IMR-90 (cell line): Measurements from ENCODE around the gene LEUTX. TPM values are rescaled to one million over a fixed set of nuclear protein-coding genes. Genes with fewer than 3 reads are reported as not detected.

ENCODE experiments used
- ATAC-seq: fragments of 200-7000 bp; cut with Tn5 transposase; 2 replicates; pipeline ENCODE4 v1.9.1; 2020; ENCODE audit warnings: low read depth, mild to moderate bottlenecking, moderate library complexity
- BruUV-seq: library from RNA; stranded (reverse); fragments of 400-500 nt; replicated peaks from 2 replicates; lab custom pipeline; 2021; lab: Mats Ljungman, UMichigan
- CTCF ChIA-PET: fragments of 300-600 bp; formaldehyde crosslinking; extraction: SDS; loops from one replicate; lab custom pipeline; 2021; ENCODE audit warnings: antibody characterized with exemption; lab: Yijun Ruan, JAX
- POLR2A ChIA-PET: fragments of 300-600 bp; sonication (Branson Sonifier 250); formaldehyde crosslinking; loops from one replicate; lab custom pipeline; 2022; ENCODE audit warnings: antibody characterized with exemption; ENCODE audit not compliant: unreplicated experiment; lab: Charles Lee
- DNase-seq: peaks from one replicate; pipeline ENCODE4 v3.0.0; 2013
- H2AFZ ChIP-seq: replicated peaks from 2 replicates; pipeline ENCODE3; 2013; ENCODE audit warnings: low read length, mild to moderate bottlenecking; ENCODE audit not compliant: poor library complexity
- H2AK5ac ChIP-seq: 2 replicates; pipeline ENCODE4 v1.6.1; 2013; ENCODE audit warnings: low read depth, low read length, inconsistent platforms
- H2AK9ac ChIP-seq: replicated peaks from 2 replicates; pipeline ENCODE3; 2013; ENCODE audit warnings: mild to moderate bottlenecking, low read depth, low read length, moderate library complexity; ENCODE audit not compliant: poor library complexity
- H2BK120ac ChIP-seq: 2 replicates; pipeline ENCODE4 v1.6.1; 2013; ENCODE audit warnings: low read depth, low read length, inconsistent platforms
- H2BK15ac ChIP-seq: 3 replicates; pipeline ENCODE4 v1.6.1; 2013; ENCODE audit warnings: low read depth, low read length, inconsistent platforms
- H2BK20ac ChIP-seq: 2 replicates; pipeline ENCODE4 v1.6.1; 2013; ENCODE audit warnings: low read depth, mild to moderate bottlenecking, inconsistent platforms, low read length, moderate library complexity
- H2BK5ac ChIP-seq: 2 replicates; pipeline ENCODE4 v1.6.1; 2013; ENCODE audit warnings: mild to moderate bottlenecking, low read depth, low read length, inconsistent platforms; ENCODE audit not compliant: poor library complexity, severe bottlenecking
- H3K14ac ChIP-seq: replicated peaks from 2 replicates; pipeline ENCODE4 v1.6.1; 2013; ENCODE audit warnings: low read depth, low read length, inconsistent platforms
- H3K18ac ChIP-seq: 2 replicates; pipeline ENCODE4 v1.6.1; 2013; ENCODE audit warnings: low read depth, low read length, control low read depth
- H3K23ac ChIP-seq: 2 replicates; pipeline ENCODE4 v1.6.1; 2013; ENCODE audit warnings: low read depth, low read length, inconsistent platforms
- H3K27ac ChIP-seq: 2 replicates; pipeline ENCODE4 v1.5.1; 2013; ENCODE audit warnings: mild to moderate bottlenecking, control low read depth, low read length; ENCODE audit not compliant: insufficient read depth
- H3K27me3 ChIP-seq: 2 replicates; pipeline ENCODE4 v1.6.1; 2013; ENCODE audit warnings: low read length; ENCODE audit not compliant: control insufficient read depth, insufficient read depth
- H3K36me3 ChIP-seq: 2 replicates; pipeline ENCODE4 v1.6.1; 2013; ENCODE audit warnings: low read length, mixed read lengths; ENCODE audit not compliant: control insufficient read depth, insufficient read depth
- H3K4ac ChIP-seq: 2 replicates; pipeline ENCODE4 v1.6.1; 2013; ENCODE audit warnings: low read depth, low read length, inconsistent platforms
- H3K4me1 ChIP-seq: 2 replicates; pipeline ENCODE4 v1.6.1; 2013; ENCODE audit warnings: low read length, mixed read lengths; ENCODE audit not compliant: control insufficient read depth, insufficient read depth
- H3K4me2 ChIP-seq: 2 replicates; pipeline ENCODE4 v1.6.1; 2013; ENCODE audit warnings: low read depth, mild to moderate bottlenecking, control low read depth, low read length, moderate library complexity
- H3K4me3 ChIP-seq: 2 replicates; pipeline ENCODE4 v1.5.1; 2013; ENCODE audit warnings: low read depth, mild to moderate bottlenecking, control low read depth, low read length, moderate library complexity; ENCODE audit not compliant: insufficient read depth
- H3K56ac ChIP-seq: 2 replicates; pipeline ENCODE4 v1.6.1; 2013; ENCODE audit warnings: low read length, inconsistent platforms; ENCODE audit not compliant: insufficient read depth; ENCODE audit errors: extremely low read depth
- H3K79me1 ChIP-seq, 2 experiments: 2 replicates each; pipeline ENCODE4 v1.6.1; 2013; ENCODE audit warnings: low read length in 2 of 2, inconsistent platforms in 1 of 2, low read depth in 1 of 2
- H3K9ac ChIP-seq: 2 replicates; pipeline ENCODE4 v1.6.1; 2013; ENCODE audit warnings: low read depth, low read length, control low read depth
- H3K9me1 ChIP-seq: 2 replicates; pipeline ENCODE4 v1.6.1; 2013; ENCODE audit warnings: low read length, inconsistent platforms; ENCODE audit not compliant: insufficient read depth
- H3K9me3 ChIP-seq: 2 replicates; pipeline ENCODE4 v1.6.1; 2013; ENCODE audit warnings: low read length; ENCODE audit not compliant: control insufficient read depth, insufficient read depth
- H4K20me1 ChIP-seq: 2 replicates; pipeline ENCODE4 v1.6.1; 2013; ENCODE audit warnings: low read length, inconsistent platforms; ENCODE audit not compliant: insufficient read depth
- H4K5ac ChIP-seq: 2 replicates; pipeline ENCODE4 v1.6.1; 2013; ENCODE audit warnings: mild to moderate bottlenecking, low read depth, low read length, control low read depth
- H4K8ac ChIP-seq, 2 experiments: 2 replicates each; pipeline ENCODE4 v1.6.1; 2013; ENCODE audit warnings: low read depth in 2 of 2, low read length in 2 of 2, control low read depth in 1 of 2, inconsistent platforms in 1 of 2
- H4K91ac ChIP-seq: 2 replicates; pipeline ENCODE4 v1.6.1; 2013; ENCODE audit warnings: low read depth, low read length, inconsistent platforms; ENCODE audit not compliant: insufficient read depth
- BHLHE40 ChIP-seq: fragments of 150-350 bp; IDR thresholded peaks from 2 replicates; pipeline ENCODE4 v1.6.1; 2016; ENCODE audit warnings: mild to moderate bottlenecking, low read depth, low read length
- CHD1 ChIP-seq: IDR thresholded peaks from 2 replicates; pipeline ENCODE4 v1.6.1; 2012; ENCODE audit warnings: low read depth, low read length, improper control_type of control experiment
- FOS ChIP-seq: fragments of 150-350 bp; IDR thresholded peaks from 2 replicates; pipeline ENCODE4 v1.6.1; 2016; ENCODE audit warnings: low read depth, low read length
- MXI1 ChIP-seq: IDR thresholded peaks from 2 replicates; pipeline ENCODE4 v1.6.1; 2012; ENCODE audit warnings: low read depth, mild to moderate bottlenecking, low read length, moderate library complexity, borderline replicate concordance
- NFE2L2 ChIP-seq: fragments of 150-350 bp; IDR thresholded peaks from 2 replicates; pipeline ENCODE4 v1.6.1; 2016; ENCODE audit warnings: low read depth, mild to moderate bottlenecking, low read length
- RCOR1 ChIP-seq: IDR thresholded peaks from 2 replicates; pipeline ENCODE4 v1.6.1; 2012; ENCODE audit warnings: mild to moderate bottlenecking, low read length, improper control_type of control experiment; ENCODE audit not compliant: insufficient replicate concordance
- RFX5 ChIP-seq: IDR thresholded peaks from 2 replicates; pipeline ENCODE4 v1.8.0; 2012; ENCODE audit warnings: low read depth, mild to moderate bottlenecking, low read length, moderate library complexity
- SMC3 ChIP-seq: fragments of 150-350 bp; IDR thresholded peaks from 2 replicates; pipeline ENCODE4 v1.6.1; 2016; ENCODE audit warnings: low read depth, mild to moderate bottlenecking, antibody characterized with exemption, low read length, moderate library complexity
- WGBS, 2 experiments: methylation state at CpG; one replicate each; pipeline versions ENCODE4 v1.1.5 to v1.1.7; 2013; ENCODE audit warnings: missing lambda C conversion rate in 2 of 2; ENCODE audit not compliant: insufficient read length in 1 of 2; ENCODE audit errors: extremely low coverage in 2 of 2; 5-methylcytosine and 5-hydroxymethylcytosine counted together
- dilution Hi-C: fragments of 300-500 bp; cut with HindIII; formaldehyde crosslinking; loops from one replicate; pipeline ENCODE4 v1.14.3; 2018; ENCODE audit warnings: low sequenced_read_pairs; ENCODE audit not compliant: unreplicated experiment
- in situ Hi-C: fragments of 300-500 bp; cut with MboI; formaldehyde crosslinking; loops from 3 replicates; pipeline ENCODE4 v1.14.3; 2019; ENCODE audit warnings: low sequenced_read_pairs, inconsistent platforms, mixed read lengths
- intact Hi-C: fragments of 100-400 bp; cut with micrococcal nuclease; formaldehyde crosslinking; loops from 2 replicates; pipeline ENCODE4 v1.10.0; 2022
- polyA plus RNA-seq, 3 experiments: library from polyadenylated mRNA; depleted of rRNA; stranded (reverse); fragments of >200 nt; gene quantifications; 2 replicates each; pipeline ENCODE4 v1.2.3, GENCODE V29; 2012; ENCODE audit warnings: low replicate concordance in 1 of 3
- total RNA-seq: library from RNA; depleted of rRNA; stranded (reverse); fragments of >200 nt; gene quantifications from 2 replicates; pipeline ENCODE4 v1.2.3, GENCODE V29; 2012

The LEUTX gene
- total and polyA plus RNA-seq, 2 of the 4 experiments (the other 2 are of a cell fraction) = not detected

DNA sequence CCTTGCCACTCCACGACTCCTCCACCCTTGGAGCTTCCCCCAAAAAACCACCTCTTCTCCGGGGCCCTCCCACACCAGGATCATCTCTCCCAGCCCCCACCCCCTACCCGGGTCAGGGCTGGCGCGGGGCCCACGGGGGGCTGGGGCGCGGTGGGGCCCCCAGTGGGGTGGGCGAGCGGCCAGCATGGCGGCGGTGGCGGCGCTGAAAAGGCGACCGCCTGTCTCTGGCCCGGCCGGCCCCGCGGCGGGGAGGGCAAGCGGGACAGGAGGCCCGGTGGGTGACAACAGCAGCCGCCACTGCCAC lies 54.5 kb downstream of the LEUTX start:
- intact Hi-C loops = no loop called here

More for the DNA sequence above, 54.5 kb downstream of the LEUTX start:
- CTCF ChIA-PET = interaction anchor here (1.5 to 1.6 kb wide), 2 partner anchors 10 to 41 kb away, joined by 5 to 7 read pairs; no protein-coding TSS in a partner anchor
- H2BK5ac ChIP-seq = peak overlapping the region; percentile 34
- H3K9me1 ChIP-seq = peaks cover 22% of the 10 kb centered on the region
- TF ChIP-seq CHD1 = no peak
- TF ChIP-seq NFE2L2 = no peak
- no peak for TF ChIP-seq BHLHE40
- TF ChIP-seq MXI1 = no peak
- TF ChIP-seq SMC3 = no peak
- no peak for TF ChIP-seq RFX5
- no peak for TF ChIP-seq RCOR1
- no peak for TF ChIP-seq FOS
- H2BK20ac ChIP-seq = no peak overlapping the region
- WGBS, 2 experiments = no CpG with 5 or more reads among the region's 24 CpGs
- peak overlapping the region in 1 of 2 experiments; percentile 41; a peak in 1 of 4 replicates for H4K8ac ChIP-seq
- no peak overlapping the region for H3K23ac ChIP-seq
- H3K4me1 ChIP-seq = peaks cover 10% of the 10 kb centered on the region
- peak overlapping the region; percentile 70; the same call in 1 of the 2 replicates for H4K5ac ChIP-seq
- peak overlapping the region; percentile 94 for H2AFZ ChIP-seq
- H3K14ac ChIP-seq = no peak overlapping the region
- peak overlapping the region; percentile 97 for H2AK9ac ChIP-seq
- H3K4me2 ChIP-seq = peak overlapping the region; percentile 78
- peak overlapping the region; percentile 86 for H3K9ac ChIP-seq
- ATAC-seq (peak; percentile 3), DNase-seq (no peak)
- dilution Hi-C loops = no loop called here
- 0 out of 2 replicates have a peak overlapping the region, but pooled peaks have one; percentile 21 for H2AK5ac ChIP-seq
- in situ Hi-C loops = loop anchor here (25.0 kb wide), 1 partner anchor 396 kb away; the partner anchor contains the start of genes RPS16 and SUPT5H
- no TSS peak for BruUV-seq
- H4K91ac ChIP-seq = no peak overlapping the region
- no peak overlapping the region for H2BK120ac ChIP-seq
- H3K18ac ChIP-seq = no peak overlapping the region
- no peaks in the 10 kb centered on the region; the same call in 1 of the 2 replicates for H4K20me1 ChIP-seq
- no peak overlapping the region for H2BK15ac ChIP-seq
- POLR2A ChIA-PET = no interaction called here
- H3K27ac ChIP-seq = peak overlapping the region; percentile 51
- H3K27me3 ChIP-seq = no peaks in the 10 kb centered on the region
- H3K36me3 ChIP-seq = peaks cover 45% of the 10 kb centered on the region
- H3K79me1 ChIP-seq = peaks cover 12 to 38% of the 10 kb centered on the region in 2 experiments
- no peaks in the 10 kb centered on the region for H3K9me3 ChIP-seq
- H3K4me3 ChIP-seq = peak overlapping the region; percentile 78
- no peak overlapping the region for H3K56ac ChIP-seq
- peak overlapping the region; percentile 40; the same call in 1 of the 2 replicates for H3K4ac ChIP-seq
